22Rv1 (cell line): ENCODE measurements around the gene PCP2.

Experiments
- CTCF ChIP-seq: fragments of 450-650 bp; IDR thresholded peaks from 2 replicates; pipeline ENCODE4 v1.5.1; 2017; ENCODE audit warnings: mild to moderate bottlenecking
- ZFX ChIP-seq: fragments of 450-650 bp; IDR thresholded peaks from 2 replicates; pipeline ENCODE4 v1.6.1; 2017; ENCODE audit warnings: antibody characterized with exemption, borderline replicate concordance

- no peak for TF ChIP-seq CTCF
- no peak for TF ChIP-seq ZFX
Observed at GRCh38 chr19:7658219-7658686, 24.7 kb upstream of the PCP2 start.
